ACC112 (cell line): Measurements from ENCODE around the gene VSX2.

Source experiments
- H2AFZ ChIP-seq: fragments of 200-600 bp; sonication (generic); one replicate; pipeline ENCODE4 v1.6.0; 2017; ENCODE audit warnings: antibody characterized with exemption, low read length; ENCODE audit not compliant: unreplicated experiment
- H3K27ac ChIP-seq: fragments of 200-600 bp; sonication (generic); 2 replicates; pipeline ENCODE4 v1.5.1; 2014; ENCODE audit warnings: low read depth, mild to moderate bottlenecking, antibody characterized with exemption, low read length, moderate library complexity
- H3K27me3 ChIP-seq: fragments of 200-600 bp; sonication (generic); 2 replicates; pipeline ENCODE4 v1.6.1; 2014; ENCODE audit warnings: mild to moderate bottlenecking, antibody characterized with exemption, low read length, moderate library complexity, mixed read lengths; ENCODE audit not compliant: insufficient read depth
- H3K36me3 ChIP-seq: fragments of 200-600 bp; sonication (generic); 2 replicates; pipeline ENCODE4 v1.6.1; 2016; ENCODE audit warnings: mild to moderate bottlenecking, antibody characterized with exemption, low read length, moderate library complexity, mixed read lengths; ENCODE audit not compliant: insufficient read depth
- H3K4me1 ChIP-seq: fragments of 200-600 bp; sonication (generic); one replicate; pipeline ENCODE4 v1.6.1; 2016; ENCODE audit warnings: low read length, mixed read lengths; ENCODE audit not compliant: insufficient read depth, unreplicated experiment, control insufficient read depth
- H3K4me3 ChIP-seq: fragments of 200-600 bp; sonication (generic); 2 replicates; pipeline ENCODE4 v1.5.1; 2014; ENCODE audit warnings: mild to moderate bottlenecking, low read depth, low read length
- H3K79me2 ChIP-seq: fragments of 200-600 bp; sonication (generic); one replicate; pipeline ENCODE4 v1.6.0; 2016; ENCODE audit warnings: low read length; ENCODE audit not compliant: control insufficient read depth, unreplicated experiment, insufficient read depth

Gene VSX2

GRCh38 chr14:74302634-74303569 is 63.7 kb downstream of the VSX2 start, which contains the start of gene ABCD4:
ABCD4 (minus strand) TSS chr14:74302934; CDS start chr14:74302912, 22 bp downstream.
- H3K27ac ChIP-seq, result peak within 1 kb of the TSS; percentile 48
- peaks cover 4% of the 10 kb centered on the region for H3K4me1 ChIP-seq
- peaks cover 10% of the 10 kb centered on the region; the same call in 1 of the 2 replicates for H3K36me3 ChIP-seq
- peaks cover 30% of the 10 kb centered on the region for H3K79me2 ChIP-seq
- no peaks in the 10 kb centered on the region for H3K27me3 ChIP-seq
- peak within 1 kb of the TSS; percentile 96 for H2AFZ ChIP-seq
- H3K4me3 ChIP-seq, result peak within 1 kb of the TSS; percentile 97

GRCh38 chr14:74308695-74309094 is 69.4 kb downstream of the VSX2 start:
- H2AFZ ChIP-seq, result no peak overlapping the region
- no peaks in the 10 kb centered on the region for H3K79me2 ChIP-seq
- no peaks in the 10 kb centered on the region for H3K36me3 ChIP-seq
- no peak overlapping the region for H3K27ac ChIP-seq
- H3K27me3 ChIP-seq, result no peaks in the 10 kb centered on the region
- no peaks in the 10 kb centered on the region for H3K4me1 ChIP-seq
- H3K4me3 ChIP-seq, result no peak overlapping the region

- H3K4me1 ChIP-seq, result no peaks in the 10 kb centered on the region
- H3K79me2 ChIP-seq, result no peaks in the 10 kb centered on the region
- no peak overlapping the region for H3K27ac ChIP-seq
- no peak overlapping the region for H3K4me3 ChIP-seq
- no peaks in the 10 kb centered on the region for H3K36me3 ChIP-seq
- H2AFZ ChIP-seq, result no peak overlapping the region
- H3K27me3 ChIP-seq, result no peaks in the 10 kb centered on the region
Measured at GRCh38 chr14:74309125-74310022, 70.1 kb downstream of the VSX2 start.

GRCh38 chr14:74312161-74312560 is 72.9 kb downstream of the VSX2 start:
- no peak overlapping the region for H3K4me3 ChIP-seq
- H3K79me2 ChIP-seq, result no peaks in the 10 kb centered on the region
- no peaks in the 10 kb centered on the region for H3K4me1 ChIP-seq
- no peaks in the 10 kb centered on the region for H3K27me3 ChIP-seq
- H3K36me3 ChIP-seq, result no peaks in the 10 kb centered on the region
- H3K27ac ChIP-seq, result no peak overlapping the region
- H2AFZ ChIP-seq, result no peak overlapping the region
